Endothelial cell of coronary artery (primary cell): Measurements from ENCODE around the gene NBPF26. TPM values are rescaled to one million over a fixed set of nuclear protein-coding genes. Genes with fewer than 3 reads are reported as not detected.

ENCODE experiments used
- total RNA-seq: library from RNA; depleted of rRNA; stranded (reverse); fragments of >200 nt; gene quantifications from 2 replicates; pipeline ENCODE4 v1.2.3, GENCODE V29; 2014

Gene NBPF26
- 6.4 and 17.4 TPM in 2 replicates for total RNA-seq

GRCh38 chr1:120723715-120724402 lies at the start of gene NBPF26:
Gene NBPF26, plus strand, starts transcription at chr1:120723945.

Other genes with a start within 250 kb of the NBPF26 start
- gene PPIAL4A, start 165.8 kb downstream of the NBPF26 start, total RNA-seq = not detected in 2 replicates